Nephron progenitor cell (in vitro differentiated cells): ENCODE results near the gene LIN7B.
"Not testable (repeated sequence)": the region's sequence is repeated elsewhere in the genome, so short reads cannot be mapped to it uniquely, and the experiment has no call there.

Source experiments
- DNase-seq: peaks from one replicate; pipeline ENCODE4 v3.0.0; 2021
- H3K27ac Mint-ChIP-seq: 2 replicates; pipeline ENCODE4 v1.8.0; 2021; ENCODE audit warnings: mild to moderate bottlenecking, moderate library complexity, mixed read lengths
- H3K27me3 Mint-ChIP-seq: 2 replicates; pipeline ENCODE4 v1.8.0; 2021; ENCODE audit warnings: mild to moderate bottlenecking, low read depth, mixed read lengths; ENCODE audit not compliant: poor library complexity
- H3K36me3 Mint-ChIP-seq: 2 replicates; pipeline ENCODE4 v1.8.0; 2021; ENCODE audit warnings: low read depth, mixed read lengths
- H3K4me1 Mint-ChIP-seq: 2 replicates; pipeline ENCODE4 v1.8.0; 2021; ENCODE audit warnings: mixed read lengths
- H3K4me3 Mint-ChIP-seq: 2 replicates; pipeline ENCODE4 v1.8.0; 2021; ENCODE audit warnings: mild to moderate bottlenecking, moderate library complexity, mixed read lengths
- H3K9me3 Mint-ChIP-seq: 2 replicates; pipeline ENCODE4 v1.8.0; 2021; ENCODE audit warnings: mild to moderate bottlenecking, moderate library complexity, mixed read lengths
- TF ChIP-seq, protein P1 (sequence below): fragments of 200-600 bp; sonication (generic); IDR thresholded peaks from 2 replicates; pipeline ENCODE4 v1.5.0; 2021; ENCODE audit warnings: antibody characterized with exemption

The LIN7B gene

DNA sequence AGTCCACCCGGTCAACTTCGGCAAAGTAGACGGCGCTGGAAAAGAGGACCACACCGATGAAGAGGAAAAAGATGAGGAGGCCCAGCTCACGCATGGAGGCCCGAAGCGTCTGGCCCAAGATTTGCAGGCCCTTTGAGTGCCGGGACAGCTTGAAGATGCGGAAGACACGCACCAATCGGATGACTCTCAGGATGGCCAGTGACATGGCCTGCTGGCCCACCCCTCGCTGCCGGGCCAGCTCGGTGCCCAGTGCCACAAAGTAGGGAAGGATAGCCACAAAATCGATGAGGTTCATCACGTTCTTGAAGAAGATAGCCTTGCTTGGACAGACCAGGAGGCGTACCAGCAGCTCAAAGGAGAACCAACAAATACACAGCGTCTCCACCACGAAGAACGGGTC lies 43.8 kb upstream of the LIN7B start:
- Mint-ChIP-seq H3K4me3 (no peak overlapping the region), H3K36me3 (peaks cover 21% of the 10 kb centered on the region), H3K9me3 (peaks cover 43% of the 10 kb centered on the region), H3K27me3 (peaks cover 61% of the 10 kb centered on the region), H3K27ac (no peak overlapping the region), H3K4me1 (peaks cover 72% of the 10 kb centered on the region)
- no peak for DNase-seq
- TF ChIP-seq, protein P1, sequence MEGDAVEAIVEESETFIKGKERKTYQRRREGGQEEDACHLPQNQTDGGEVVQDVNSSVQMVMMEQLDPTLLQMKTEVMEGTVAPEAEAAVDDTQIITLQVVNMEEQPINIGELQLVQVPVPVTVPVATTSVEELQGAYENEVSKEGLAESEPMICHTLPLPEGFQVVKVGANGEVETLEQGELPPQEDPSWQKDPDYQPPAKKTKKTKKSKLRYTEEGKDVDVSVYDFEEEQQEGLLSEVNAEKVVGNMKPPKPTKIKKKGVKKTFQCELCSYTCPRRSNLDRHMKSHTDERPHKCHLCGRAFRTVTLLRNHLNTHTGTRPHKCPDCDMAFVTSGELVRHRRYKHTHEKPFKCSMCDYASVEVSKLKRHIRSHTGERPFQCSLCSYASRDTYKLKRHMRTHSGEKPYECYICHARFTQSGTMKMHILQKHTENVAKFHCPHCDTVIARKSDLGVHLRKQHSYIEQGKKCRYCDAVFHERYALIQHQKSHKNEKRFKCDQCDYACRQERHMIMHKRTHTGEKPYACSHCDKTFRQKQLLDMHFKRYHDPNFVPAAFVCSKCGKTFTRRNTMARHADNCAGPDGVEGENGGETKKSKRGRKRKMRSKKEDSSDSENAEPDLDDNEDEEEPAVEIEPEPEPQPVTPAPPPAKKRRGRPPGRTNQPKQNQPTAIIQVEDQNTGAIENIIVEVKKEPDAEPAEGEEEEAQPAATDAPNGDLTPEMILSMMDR, result no peak

DNA sequence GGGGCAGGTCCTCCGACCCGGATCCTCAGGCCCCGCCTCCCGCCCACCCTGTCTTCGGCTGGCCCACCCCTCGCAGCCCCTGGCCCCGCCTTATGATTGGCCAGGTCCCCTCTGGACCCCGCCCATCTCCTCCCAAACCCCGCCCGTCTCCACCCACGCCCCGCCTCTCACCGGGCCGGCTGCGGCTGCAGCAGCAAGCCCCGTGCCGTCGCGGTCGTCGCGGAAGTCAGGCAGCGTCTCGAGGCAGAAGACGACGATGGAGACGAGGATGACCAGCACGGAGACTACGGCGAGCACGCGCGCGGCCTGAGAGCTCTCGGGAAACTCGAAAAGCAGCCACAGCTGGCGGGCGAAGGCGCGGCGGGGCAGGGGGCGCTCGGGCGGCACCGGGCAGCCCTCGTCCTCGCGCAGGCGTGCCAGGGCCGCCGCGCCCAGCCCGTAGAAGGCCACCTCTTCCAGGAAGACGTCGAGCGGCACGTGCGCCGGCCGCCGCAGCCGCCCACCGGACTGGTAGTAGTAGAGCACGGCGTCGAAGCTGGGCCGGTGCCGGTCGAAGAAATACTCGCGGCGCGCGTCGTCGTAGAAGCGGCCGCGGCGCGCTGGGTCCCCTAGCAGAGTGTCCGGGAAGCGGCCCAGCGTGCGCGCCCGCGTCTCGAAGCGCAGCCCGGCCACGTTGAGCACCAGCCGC lies 42.2 kb upstream of the LIN7B start:
- Mint-ChIP-seq H3K4me3 (peak overlapping the region; percentile 74), H3K36me3 (peaks cover 21% of the 10 kb centered on the region), H3K27me3 (peaks cover 57% of the 10 kb centered on the region), H3K4me1 (peaks cover 56% of the 10 kb centered on the region), H3K27ac (no peak overlapping the region), H3K9me3 (peaks cover 43% of the 10 kb centered on the region)
- peak; percentile 82 for DNase-seq
- TF ChIP-seq, protein P1, result no peak

DNA sequence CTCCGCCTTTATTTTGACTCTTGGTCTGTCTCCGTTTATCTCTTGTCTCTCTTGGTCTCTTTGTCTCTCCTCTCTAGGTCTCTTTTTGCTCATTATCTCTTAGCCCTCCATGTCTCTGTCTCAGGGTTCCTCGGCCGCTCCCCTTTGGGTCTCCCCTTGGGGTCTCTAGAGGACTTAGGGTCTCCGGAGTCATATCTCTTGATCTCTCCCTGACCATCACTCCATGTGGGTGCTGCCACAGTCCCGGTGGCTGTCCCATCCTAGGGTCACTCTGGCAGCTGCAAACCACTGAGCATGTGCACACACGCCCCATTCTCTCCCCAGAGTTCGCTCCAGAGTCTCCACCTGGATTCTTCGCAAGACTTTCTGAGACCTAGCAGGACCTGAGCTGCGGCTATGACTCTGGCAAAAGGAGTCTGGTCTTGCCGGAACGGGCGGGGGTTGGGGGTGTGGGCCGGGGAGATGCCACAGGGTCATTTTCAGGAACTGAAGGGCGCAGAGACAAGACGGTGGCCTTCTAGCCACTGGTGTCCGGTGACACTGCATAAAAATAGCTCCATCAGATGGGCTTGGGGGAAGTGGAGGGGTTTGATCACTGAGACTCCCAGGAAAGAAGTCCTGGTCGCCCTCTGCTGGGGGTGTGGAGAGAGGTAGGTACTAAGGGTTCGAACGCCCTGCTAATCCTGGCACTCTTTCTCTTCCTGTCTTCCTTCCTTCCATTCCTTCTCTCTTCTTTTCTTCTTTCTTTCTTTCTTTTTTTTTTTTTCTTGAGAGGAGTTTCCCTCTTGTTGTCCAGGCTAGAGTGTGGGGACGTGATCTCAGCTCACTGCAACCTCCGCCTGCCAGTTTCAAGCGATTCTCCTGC lies 40.4 kb upstream of the LIN7B start:
- H3K36me3 Mint-ChIP-seq, result peaks cover 21% of the 10 kb centered on the region
- peak overlapping the region; percentile 80 for H3K4me3 Mint-ChIP-seq
- H3K9me3 Mint-ChIP-seq, result peaks cover 40% of the 10 kb centered on the region
- H3K4me1 Mint-ChIP-seq, result peaks cover 39% of the 10 kb centered on the region
- TF ChIP-seq, protein P1, result no peak
- no peak overlapping the region for H3K27ac Mint-ChIP-seq
- DNase-seq, result no peak
- peaks cover 64% of the 10 kb centered on the region for H3K27me3 Mint-ChIP-seq

DNA sequence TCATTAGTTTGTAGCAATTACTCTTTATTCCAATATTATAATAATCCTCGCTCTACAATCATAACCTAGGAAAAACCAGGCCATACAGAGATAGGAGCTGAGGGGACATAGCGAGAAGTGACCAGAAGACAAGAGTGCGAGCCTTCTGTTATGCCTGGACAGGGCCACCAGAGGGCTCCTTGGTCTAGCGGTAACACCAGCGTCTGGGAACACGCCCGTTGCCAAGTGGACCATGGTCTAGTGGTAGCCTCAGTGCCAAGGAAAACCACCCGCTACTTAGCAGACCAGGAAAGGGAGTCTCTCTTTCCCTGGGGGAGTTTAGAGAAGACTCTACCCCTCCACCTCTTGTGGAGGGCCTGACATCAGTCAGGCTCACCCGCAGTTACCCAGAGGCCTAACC lies 39.3 kb upstream of the LIN7B start:
- Mint-ChIP-seq H3K27me3 (peaks cover 55% of the 10 kb centered on the region), H3K9me3 (peaks cover 29% of the 10 kb centered on the region), H3K36me3 (peaks cover 12% of the 10 kb centered on the region), H3K4me1 (peaks cover 28% of the 10 kb centered on the region)
- peak; percentile 61 for DNase-seq
- H3K27ac Mint-ChIP-seq, H3K4me3 Mint-ChIP-seq: not testable (repeated sequence)
- TF ChIP-seq, protein P1, result peak; percentile 65

DNA sequence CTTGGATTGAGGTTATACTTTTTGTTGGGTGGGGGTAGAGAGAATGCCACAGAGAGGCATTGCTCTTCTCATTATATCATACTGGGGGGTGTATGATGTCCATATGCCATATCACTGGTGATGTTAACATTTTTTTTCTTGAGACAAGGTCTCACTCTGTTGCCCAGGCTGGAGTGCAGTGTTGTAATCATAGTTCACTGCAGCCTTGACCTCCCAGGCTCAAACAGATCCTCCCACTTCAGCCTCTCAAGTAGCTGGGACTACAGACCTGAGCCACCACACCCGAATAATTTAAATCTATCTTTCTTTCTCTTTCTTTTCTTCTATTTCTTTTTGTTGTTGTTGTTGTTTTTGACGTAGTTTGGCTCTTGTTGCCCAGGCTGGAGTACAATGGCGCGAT lies 33.8 kb upstream of the LIN7B start:
- no peak for DNase-seq
- Mint-ChIP-seq H3K36me3 (no peaks in the 10 kb centered on the region), H3K27ac (no peak overlapping the region), H3K4me1 (peaks cover 10% of the 10 kb centered on the region), H3K9me3 (peaks cover 3% of the 10 kb centered on the region), H3K27me3 (peaks cover 38% of the 10 kb centered on the region), H3K4me3 (no peak overlapping the region)
- TF ChIP-seq, protein P1, result no peak
